ENCODE measurements around the gene LNPEP. TPM values are rescaled to one million over a fixed set of nuclear protein-coding genes. Genes with fewer than 3 reads are reported as not detected.

The LNPEP gene
- total and polyA plus RNA-seq, 2 experiments from 2014 or later = 7.3 to 20.1 TPM

- no peaks in the 10 kb centered on the region for H4K20me1 ChIP-seq (ENCODE audit: insufficient read depth)
- no peak for TF ChIP-seq EZH2phosphoT487 (IDR thresholded peaks at IDR 0.05; ENCODE audit: insufficient read depth, low read depth)
- TF ChIP-seq EZH2 (IDR thresholded peaks at IDR 0.05; ENCODE audit: insufficient read depth, poor library complexity, severe bottlenecking) = no peak
- in situ Hi-C loops (cut with MboI) = no loop called here
These were observed 55.8 kb downstream of the LNPEP start for GRCh38 chr5:96991708-96992107.

DNA sequence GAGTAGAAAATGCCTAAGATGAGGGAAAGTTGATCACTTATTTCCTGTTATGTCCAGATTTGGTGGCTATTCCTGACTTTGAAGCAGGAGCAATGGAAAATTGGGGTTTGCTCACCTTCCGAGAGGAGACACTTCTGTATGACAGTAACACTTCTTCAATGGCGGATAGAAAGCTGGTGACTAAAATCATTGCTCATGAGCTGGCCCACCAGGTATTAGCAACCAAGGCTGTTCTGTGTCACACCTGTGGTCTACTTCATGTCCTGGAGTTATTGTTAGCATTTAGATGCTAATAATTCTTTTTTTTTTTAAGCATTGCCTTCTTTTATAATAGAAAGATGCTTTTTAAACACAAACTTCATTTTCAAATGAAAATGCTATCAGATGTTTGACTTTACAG lies 57.9 kb downstream of the LNPEP start:
- Histone ChIP-seq H3K27ac (no peak overlapping the region), H3K27me3 (replicated peaks; ENCODE audit: insufficient read depth) (no peaks in the 10 kb centered on the region), H3K9me2 (ENCODE audit: insufficient read depth) (no peaks in the 10 kb centered on the region), H3K9me3 (ENCODE audit: low read depth) (no peaks in the 10 kb centered on the region), H3K36me3 (ENCODE audit: low read depth) (peaks cover 23% of the 10 kb centered on the region; the same call in 1 of the 2 replicates), H3K9ac (no peak overlapping the region), H3K4me3 (no peak overlapping the region), H3K4me2 (ENCODE audit: unreplicated experiment) (no peak overlapping the region), H2AFZ (no peak overlapping the region), H3K4me1 (ENCODE audit: insufficient read depth) (no peaks in the 10 kb centered on the region), H3F3A (ENCODE audit: insufficient read depth) (no peaks in the 10 kb centered on the region), H4K20me1 (ENCODE audit: insufficient read depth) (no peaks in the 10 kb centered on the region), H3K79me2 (ENCODE audit: insufficient read depth) (no peaks in the 10 kb centered on the region)
- no peak for DNase-seq
- no peak for TF ChIP-seq EZH2phosphoT487 (IDR thresholded peaks at IDR 0.05; ENCODE audit: insufficient read depth, low read depth)
- TF ChIP-seq EZH2 (IDR thresholded peaks at IDR 0.05; ENCODE audit: insufficient read depth, poor library complexity, severe bottlenecking) = no peak
- in situ Hi-C loops (cut with MboI) = no loop called here
- 98 to 100% methylated on average over 2 of the region's 2 CpGs for WGBS, 2 experiments (ENCODE audit: low coverage in 1 of 2, low lambda C conversion rate in 2 of 2, missing lambda C conversion rate in 2 of 2)

More at GRCh38 chr5:96991708-96992107, 55.8 kb downstream of the LNPEP start:
- no peaks in the 10 kb centered on the region for H3K9me3 ChIP-seq (ENCODE audit: low read depth)
- no peak overlapping the region for H3K27ac ChIP-seq
- no peak overlapping the region for H3K9ac ChIP-seq
- H2AFZ ChIP-seq = no peak overlapping the region
- H3K4me3 ChIP-seq = no peak overlapping the region
- no peaks in the 10 kb centered on the region for H3K79me2 ChIP-seq (ENCODE audit: insufficient read depth)
- no peaks in the 10 kb centered on the region for H3K9me2 ChIP-seq (ENCODE audit: insufficient read depth)
- H3F3A ChIP-seq (ENCODE audit: insufficient read depth) = no peaks in the 10 kb centered on the region
- DNase-seq = no peak
- no peak overlapping the region for H3K4me2 ChIP-seq (ENCODE audit: unreplicated experiment)
- no peaks in the 10 kb centered on the region for H3K27me3 ChIP-seq (replicated peaks; ENCODE audit: insufficient read depth)
- no peaks in the 10 kb centered on the region for H3K4me1 ChIP-seq (ENCODE audit: insufficient read depth)
- peaks cover 16% of the 10 kb centered on the region; the same call in 1 of the 2 replicates for H3K36me3 ChIP-seq (ENCODE audit: low read depth)

GRCh38 chr5:96994493-96994892 lies 58.6 kb downstream of the LNPEP start:
- WGBS, 2 experiments (ENCODE audit: low coverage in 1 of 2, low lambda C conversion rate in 2 of 2, missing lambda C conversion rate in 2 of 2) = 95 to 97% methylated on average over 3 of the region's 3 CpGs

DNA sequence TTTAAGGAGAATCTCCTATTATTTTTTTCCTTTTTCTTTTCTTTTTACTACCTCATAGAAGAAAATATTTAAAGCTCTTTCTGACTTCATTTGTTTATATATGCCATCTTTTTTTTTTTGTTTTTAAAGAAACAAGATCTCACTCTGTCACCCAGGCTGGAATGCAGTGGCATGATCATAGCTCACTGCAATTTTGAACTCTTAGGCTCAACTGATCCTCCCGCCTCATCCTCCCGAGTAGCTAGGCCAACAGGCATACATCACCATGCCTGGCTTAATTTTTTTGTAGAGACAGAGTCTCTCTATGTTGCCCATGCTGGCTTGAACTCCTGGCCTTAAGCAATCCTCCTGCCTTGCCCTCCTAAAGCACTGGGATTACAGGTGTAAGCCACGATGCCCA lies 59.5 kb downstream of the LNPEP start:
- 69 to 74% methylated on average over 3 of the region's 3 CpGs for WGBS, 2 experiments (ENCODE audit: low coverage in 1 of 2, low lambda C conversion rate in 2 of 2, missing lambda C conversion rate in 2 of 2)
- H2AFZ ChIP-seq = no peak overlapping the region
- H3F3A ChIP-seq (ENCODE audit: insufficient read depth) = no peaks in the 10 kb centered on the region
- no peaks in the 10 kb centered on the region for H3K4me1 ChIP-seq (ENCODE audit: insufficient read depth)
- in situ Hi-C loops (cut with MboI) = no loop called here
- no peak overlapping the region for H3K27ac ChIP-seq
- H4K20me1 ChIP-seq (ENCODE audit: insufficient read depth) = no peaks in the 10 kb centered on the region
- peaks cover 23% of the 10 kb centered on the region; the same call in 1 of the 2 replicates for H3K36me3 ChIP-seq (ENCODE audit: low read depth)
- no peaks in the 10 kb centered on the region for H3K27me3 ChIP-seq (replicated peaks; ENCODE audit: insufficient read depth)
- no peak overlapping the region for H3K4me3 ChIP-seq
- H3K9ac ChIP-seq = no peak overlapping the region
- no peak for TF ChIP-seq EZH2 (IDR thresholded peaks at IDR 0.05; ENCODE audit: insufficient read depth, poor library complexity, severe bottlenecking)
- TF ChIP-seq EZH2phosphoT487 (IDR thresholded peaks at IDR 0.05; ENCODE audit: insufficient read depth, low read depth) = no peak
- H3K9me3 ChIP-seq (ENCODE audit: low read depth) = no peaks in the 10 kb centered on the region
- no peak for DNase-seq
- H3K4me2 ChIP-seq (ENCODE audit: unreplicated experiment) = no peak overlapping the region
- no peaks in the 10 kb centered on the region for H3K79me2 ChIP-seq (ENCODE audit: insufficient read depth)
- H3K9me2 ChIP-seq (ENCODE audit: insufficient read depth) = no peaks in the 10 kb centered on the region

More at GRCh38 chr5:96994493-96994892, 58.6 kb downstream of the LNPEP start:
- Histone ChIP-seq H3K9me2 (ENCODE audit: insufficient read depth) (no peaks in the 10 kb centered on the region), H3K4me1 (ENCODE audit: insufficient read depth) (no peaks in the 10 kb centered on the region), H3K79me2 (ENCODE audit: insufficient read depth) (no peaks in the 10 kb centered on the region), H4K20me1 (ENCODE audit: insufficient read depth) (no peaks in the 10 kb centered on the region), H3K9me3 (ENCODE audit: low read depth) (no peaks in the 10 kb centered on the region), H3K36me3 (ENCODE audit: low read depth) (peaks cover 23% of the 10 kb centered on the region; the same call in 1 of the 2 replicates), H3K9ac (no peak overlapping the region), H2AFZ (no peak overlapping the region), H3F3A (ENCODE audit: insufficient read depth) (no peaks in the 10 kb centered on the region), H3K27ac (no peak overlapping the region), H3K4me2 (ENCODE audit: unreplicated experiment) (no peak overlapping the region), H3K27me3 (replicated peaks; ENCODE audit: insufficient read depth) (no peaks in the 10 kb centered on the region), H3K4me3 (no peak overlapping the region)
- DNase-seq = no peak
- no peak for TF ChIP-seq EZH2phosphoT487 (IDR thresholded peaks at IDR 0.05; ENCODE audit: insufficient read depth, low read depth)
- no peak for TF ChIP-seq EZH2 (IDR thresholded peaks at IDR 0.05; ENCODE audit: insufficient read depth, poor library complexity, severe bottlenecking)
- in situ Hi-C loops (cut with MboI) = no loop called here

All from GM23248 (cell line).